Loucy (cell line): ENCODE results near the gene RAET1E.
"Not testable (repeated sequence)": the region's sequence is repeated elsewhere in the genome, so short reads cannot be mapped to it uniquely, and the experiment has no call there.

Experiments used
- H2AFZ ChIP-seq: fragments of 200-600 bp; sonication (generic); 2 replicates; pipeline ENCODE4 v1.6.0; 2016; ENCODE audit warnings: antibody characterized with exemption, mild to moderate bottlenecking, low read length, moderate library complexity
- H3F3A ChIP-seq: fragments of 200-600 bp; 2 replicates; pipeline ENCODE4 v1.6.0; 2016; ENCODE audit warnings: antibody characterized with exemption, low read depth, mild to moderate bottlenecking
- H3K27me3 ChIP-seq: fragments of 200-600 bp; sonication (generic); 2 replicates; pipeline ENCODE4 v1.6.1; 2014; ENCODE audit warnings: low read length, mild to moderate bottlenecking; ENCODE audit not compliant: insufficient read depth, poor library complexity, severe bottlenecking
- H3K36me3 ChIP-seq: fragments of 200-600 bp; sonication (generic); 2 replicates; pipeline ENCODE4 v1.6.1; 2016; ENCODE audit warnings: low read length; ENCODE audit not compliant: insufficient read depth
- H3K4me1 ChIP-seq: fragments of 200-600 bp; sonication (generic); 2 replicates; pipeline ENCODE4 v1.5.1; 2014; ENCODE audit warnings: low read length, mild to moderate bottlenecking; ENCODE audit not compliant: insufficient read depth, poor library complexity, severe bottlenecking
- H3K4me2 ChIP-seq: fragments of 200-600 bp; sonication (generic); 2 replicates; pipeline ENCODE4 v1.6.0; 2014; ENCODE audit warnings: antibody characterized with exemption, low read length, low read depth, mild to moderate bottlenecking; ENCODE audit not compliant: poor library complexity, severe bottlenecking
- H3K4me3 ChIP-seq: fragments of 200-600 bp; sonication (generic); 2 replicates; pipeline ENCODE4 v1.5.1; 2014; ENCODE audit warnings: low read length, mild to moderate bottlenecking, mixed read lengths; ENCODE audit not compliant: poor library complexity, severe bottlenecking
- H3K79me2 ChIP-seq: fragments of 200-600 bp; sonication (generic); 2 replicates; pipeline ENCODE4 v1.6.1; 2014; ENCODE audit warnings: low read length; ENCODE audit not compliant: insufficient read depth
- H3K9ac ChIP-seq: fragments of 200-600 bp; sonication (generic); 2 replicates; pipeline ENCODE4 v1.6.0; 2014; ENCODE audit warnings: mild to moderate bottlenecking, low read depth, low read length, moderate library complexity; ENCODE audit not compliant: poor library complexity, severe bottlenecking
- H3K9me2 ChIP-seq: fragments of 200-600 bp; sonication (generic); replicated peaks from 2 replicates; pipeline ENCODE4 v1.6.1; 2016; ENCODE audit warnings: low read depth, low read length, mixed read lengths
- H3K9me3 ChIP-seq: fragments of 200-600 bp; sonication (generic); 2 replicates; pipeline ENCODE4 v1.6.1; 2014; ENCODE audit warnings: mild to moderate bottlenecking, antibody characterized with exemption, low read length, low read depth; ENCODE audit not compliant: insufficient read depth
- H4K20me1 ChIP-seq: fragments of 200-600 bp; sonication (generic); 2 replicates; pipeline ENCODE4 v1.6.0; 2014; ENCODE audit warnings: antibody characterized with exemption, low read length, mild to moderate bottlenecking; ENCODE audit not compliant: insufficient read depth, poor library complexity, severe bottlenecking
- CTCF ChIP-seq: fragments of 200-600 bp; sonication (generic); conservative IDR thresholded peaks from 2 replicates; pipeline ENCODE4 v1.5.1; 2014; ENCODE audit warnings: mild to moderate bottlenecking, antibody characterized with exemption, low read length
- EZH2phosphoT487 ChIP-seq: fragments of 200-600 bp; IDR thresholded peaks from 2 replicates; pipeline ENCODE4 v1.6.1; 2018; ENCODE audit warnings: antibody characterized with exemption, mild to moderate bottlenecking, moderate library complexity, borderline replicate concordance

The RAET1E gene

DNA sequence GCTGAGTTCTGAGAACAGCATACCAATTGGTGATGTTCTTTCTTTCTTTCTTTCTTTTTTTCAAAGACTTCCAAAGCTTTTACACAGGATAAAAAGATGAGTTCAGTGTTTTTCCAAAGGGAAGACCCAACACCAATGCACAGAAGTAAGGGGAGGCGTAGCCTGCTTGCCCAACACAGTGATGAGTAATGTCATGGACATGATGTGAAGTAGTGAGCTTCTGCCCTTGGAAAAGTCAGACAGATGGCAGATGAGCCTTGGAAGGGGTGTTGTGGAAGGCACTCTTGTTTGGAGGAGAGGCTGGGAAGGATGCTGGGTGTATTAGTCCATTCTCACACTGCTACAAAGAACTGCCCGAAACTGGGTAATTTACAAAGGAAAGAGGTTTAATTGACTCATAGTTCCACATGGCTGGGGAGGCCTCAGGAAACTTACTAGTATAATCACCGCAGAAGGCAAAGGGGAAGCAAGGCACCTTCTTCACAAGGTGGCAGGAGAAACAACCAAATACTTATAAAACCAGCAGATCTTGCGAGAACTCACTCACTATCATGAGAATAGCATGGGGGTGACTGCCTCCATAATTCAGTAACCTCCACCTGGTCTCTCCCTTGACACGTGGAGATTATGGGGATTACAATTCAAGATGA, 46.3 kb downstream of the RAET1E start:
- no peaks in the 10 kb centered on the region for H4K20me1 ChIP-seq
- no peaks in the 10 kb centered on the region for H3K79me2 ChIP-seq
- no peaks in the 10 kb centered on the region for H3K27me3 ChIP-seq
- no peaks in the 10 kb centered on the region for H3K9me2 ChIP-seq
- H3K36me3 ChIP-seq: no peaks in the 10 kb centered on the region
- no peak overlapping the region for H3K4me2 ChIP-seq
- peaks cover 35% of the 10 kb centered on the region for H3K4me1 ChIP-seq
- H3K9ac ChIP-seq: no peak overlapping the region
- no peaks in the 10 kb centered on the region for H3F3A ChIP-seq
- H3K4me3 ChIP-seq: no peak overlapping the region
- TF ChIP-seq EZH2phosphoT487: no peak
- no peak for TF ChIP-seq CTCF
- no peaks in the 10 kb centered on the region for H3K9me3 ChIP-seq
- no peak overlapping the region for H2AFZ ChIP-seq

- H3K4me3 ChIP-seq, H3K36me3 ChIP-seq, H3K4me2 ChIP-seq, H3K27me3 ChIP-seq, H3K9ac ChIP-seq, H3F3A ChIP-seq, H4K20me1 ChIP-seq, H3K79me2 ChIP-seq, H3K9me2 ChIP-seq, H2AFZ ChIP-seq, H3K9me3 ChIP-seq: not testable (repeated sequence)
- peaks cover 18% of the 10 kb centered on the region for H3K4me1 ChIP-seq
Measured at GRCh38 chr6:149848343-149848742, 49.6 kb downstream of the RAET1E start.
